EH (cell line): ENCODE measurements around the gene PCK2.

Source experiments
- DNase-seq: peaks from one replicate; pipeline ENCODE4 v3.0.0-alpha.2; 2015; ENCODE audit warnings: low read depth

PCK2 gene

DNA sequence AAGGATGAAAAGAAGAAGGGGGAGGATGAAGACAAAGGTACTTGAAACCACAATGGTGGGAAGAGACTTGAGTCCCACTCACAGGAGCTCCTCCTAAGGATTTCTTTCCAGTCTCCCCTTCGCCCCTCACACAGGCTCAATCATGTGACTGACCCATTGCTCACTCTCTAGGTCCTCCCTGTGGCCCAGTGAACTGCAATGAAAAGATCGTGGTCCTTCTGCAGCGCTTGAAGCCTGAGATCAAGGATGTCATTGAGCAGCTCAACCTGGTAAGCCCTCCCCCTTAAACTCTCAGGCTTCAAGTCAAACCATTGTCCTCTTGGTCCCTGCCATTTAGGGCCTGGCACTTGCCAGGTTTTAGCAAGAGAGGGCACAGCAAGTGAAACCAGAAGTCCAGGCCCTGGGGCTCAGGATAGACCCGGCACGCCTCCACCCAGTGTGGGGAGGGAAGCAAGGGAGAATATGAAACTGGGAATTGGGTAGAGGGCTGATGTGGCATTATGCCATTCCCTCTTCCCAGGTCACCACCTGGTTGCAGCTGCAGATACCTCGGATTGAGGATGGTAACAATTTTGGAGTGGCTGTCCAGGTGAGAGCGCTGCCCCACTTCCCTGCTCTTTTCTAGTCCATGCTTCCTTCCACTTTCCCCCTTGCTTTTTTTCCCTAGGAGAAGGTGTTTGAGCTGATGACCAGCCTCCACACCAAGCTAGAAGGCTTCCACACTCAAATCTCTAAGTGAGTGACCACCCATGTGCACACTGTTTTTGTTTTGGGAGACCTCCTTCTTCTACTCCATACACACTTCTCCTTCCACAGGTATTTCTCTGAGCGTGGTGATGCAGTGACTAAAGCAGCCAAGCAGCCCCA is 43.7 kb downstream of the PCK2 start:
- DNase-seq = no peak

DNA sequence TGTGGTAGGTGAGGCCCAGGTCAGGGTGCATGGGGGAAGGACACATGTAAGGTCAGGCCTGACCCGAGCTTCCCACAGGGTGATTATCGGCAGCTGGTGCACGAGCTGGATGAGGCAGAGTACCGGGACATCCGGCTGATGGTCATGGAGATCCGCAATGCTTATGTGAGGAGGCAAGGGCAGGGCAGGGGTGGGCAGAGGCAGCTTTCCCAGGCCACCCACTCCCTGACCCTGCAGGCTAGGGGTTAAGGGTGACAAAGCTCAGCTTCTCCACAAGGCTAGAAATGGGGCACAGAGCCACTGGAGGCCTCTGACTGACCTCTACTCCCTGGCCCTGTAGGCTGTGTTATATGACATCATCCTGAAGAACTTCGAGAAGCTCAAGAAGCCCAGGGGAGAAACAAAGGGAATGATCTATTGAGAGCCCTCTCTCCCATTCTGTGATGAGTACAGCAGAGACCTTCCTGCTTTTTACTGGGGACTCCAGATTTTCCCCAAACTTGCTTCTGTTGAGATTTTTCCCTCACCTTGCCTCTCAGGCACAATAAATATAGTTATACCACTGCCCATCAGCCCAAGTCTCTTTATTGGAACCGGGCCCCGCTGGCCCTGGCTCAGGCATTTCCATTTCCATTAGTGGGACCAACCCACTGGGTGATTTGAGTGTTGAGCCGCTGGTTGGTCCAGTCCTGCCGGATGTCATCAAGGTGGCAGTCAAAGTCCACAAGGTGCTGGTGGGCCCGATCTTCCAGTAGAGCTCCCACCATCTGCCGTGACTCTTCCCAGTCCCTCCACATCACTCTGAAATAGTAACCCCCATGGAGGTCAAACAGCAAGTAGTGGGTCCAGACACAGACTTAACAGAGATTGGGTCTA is 44.5 kb downstream of the PCK2 start:
- DNase-seq = no peak

DNA sequence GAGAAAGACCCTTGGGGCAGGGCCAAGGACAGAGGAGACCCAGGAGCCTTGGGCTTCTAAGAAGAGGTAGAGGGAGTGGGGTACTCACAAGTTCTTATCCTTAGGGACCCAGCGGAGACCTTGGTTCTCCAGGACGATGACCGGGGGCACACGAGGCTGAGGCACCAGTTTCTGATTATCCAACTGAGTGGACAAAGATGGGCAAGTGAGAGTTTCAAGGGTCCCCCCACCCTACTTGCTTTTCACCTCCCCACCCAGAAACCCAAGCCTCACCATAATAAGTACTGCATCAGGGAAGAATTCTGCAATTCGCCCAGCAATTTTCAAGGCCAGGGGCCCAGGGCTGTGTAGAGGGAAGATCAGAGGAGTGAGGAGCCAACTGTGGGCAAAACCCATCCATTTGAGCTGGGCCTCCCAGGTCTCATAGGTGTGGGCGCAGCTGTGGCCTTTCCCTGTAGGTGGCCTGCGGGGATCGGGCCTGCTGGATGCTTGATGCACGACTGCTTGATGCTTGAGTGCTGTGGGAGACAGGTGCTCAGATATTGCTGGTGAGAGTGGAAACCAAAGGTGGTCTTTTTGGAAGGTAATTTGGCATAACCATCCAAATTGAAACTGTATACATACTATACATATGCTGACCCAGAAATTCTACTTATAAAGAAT is 45.3 kb downstream of the PCK2 start:
- no peak for DNase-seq

DNA sequence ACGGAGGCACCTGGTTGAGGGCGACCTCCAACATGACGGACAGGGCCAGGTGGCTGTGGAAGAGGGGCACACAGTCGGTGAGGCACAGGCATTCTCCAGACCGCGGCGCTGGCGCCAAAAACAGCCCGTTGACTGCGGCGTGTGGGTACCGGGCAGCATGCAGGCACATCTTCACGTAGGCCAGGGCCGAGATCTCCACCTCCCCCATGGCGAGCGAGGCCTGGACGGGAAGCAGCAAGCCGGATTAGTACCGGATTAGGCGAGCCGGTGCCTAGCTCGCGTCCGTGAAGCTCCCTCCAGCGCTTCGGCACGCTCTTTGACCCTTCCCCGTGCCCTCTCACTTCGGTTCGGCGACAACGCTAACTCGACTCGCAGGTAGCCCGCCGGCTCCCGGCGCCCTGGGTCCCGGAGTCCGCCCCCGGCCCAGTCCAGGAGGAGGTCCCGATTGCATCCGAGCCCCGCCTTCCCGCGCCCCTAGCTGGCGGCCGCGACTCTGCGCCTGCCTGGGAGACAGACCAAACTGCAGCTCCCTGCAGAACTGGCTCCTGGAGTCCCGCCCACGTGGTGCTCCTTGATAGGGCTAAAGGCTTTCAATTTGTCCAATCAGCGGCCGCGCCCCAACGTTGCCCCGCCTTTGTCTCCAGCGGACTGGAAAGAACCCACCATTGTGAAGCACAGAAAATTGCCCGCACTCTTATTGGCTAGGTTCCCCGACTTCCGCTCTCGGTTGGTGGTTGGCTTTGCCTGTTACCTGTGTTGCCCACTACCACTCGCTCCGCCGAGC is 47.2 kb downstream of the PCK2 start, which contains the start of gene EMC9:
TSS of gene EMC9 (minus strand) at position 495 of the 784 bp plus-strand sequence. CDS start at position 208, 287 bp downstream.
- DNase-seq = peak; percentile 100

DNA sequence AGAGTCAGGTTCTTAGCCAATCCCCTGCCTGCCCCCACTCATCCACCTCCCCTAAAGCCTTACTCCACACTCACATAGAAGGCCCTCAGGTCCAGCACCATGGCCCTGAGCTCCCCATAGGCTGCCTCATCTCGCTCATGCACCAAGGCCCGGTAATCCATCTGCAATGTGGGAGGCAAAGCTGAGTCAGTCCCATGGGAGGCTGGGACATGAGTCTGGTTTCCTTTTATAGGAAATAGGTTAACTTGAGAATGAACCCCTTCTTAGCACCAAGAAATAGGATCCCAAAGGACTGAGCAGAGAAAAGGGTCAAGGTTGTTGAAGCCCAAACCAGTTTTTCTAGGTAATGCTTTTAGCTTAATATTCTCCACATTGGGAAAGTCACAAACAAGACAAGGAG is 49.4 kb downstream of the PCK2 start:
- DNase-seq = peak; percentile 22

DNA sequence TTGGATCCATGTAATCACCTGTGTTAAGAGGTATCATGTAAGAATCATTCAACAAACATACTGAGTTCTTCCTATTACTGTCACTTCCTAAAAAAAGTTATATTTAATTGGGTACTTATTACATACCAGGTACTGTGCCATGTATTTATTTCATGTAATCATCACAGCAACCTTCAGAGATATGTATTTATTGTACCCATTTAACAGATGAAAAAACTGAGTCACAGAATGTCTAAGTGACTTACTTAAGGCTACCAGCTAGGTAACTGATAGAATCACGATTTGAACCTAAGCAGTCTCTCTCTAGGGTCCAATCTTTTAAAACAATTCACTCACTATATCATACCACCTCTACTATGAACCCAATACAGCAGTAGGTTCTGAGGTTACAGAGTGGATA is 50.3 kb downstream of the PCK2 start:
- no peak for DNase-seq

DNA sequence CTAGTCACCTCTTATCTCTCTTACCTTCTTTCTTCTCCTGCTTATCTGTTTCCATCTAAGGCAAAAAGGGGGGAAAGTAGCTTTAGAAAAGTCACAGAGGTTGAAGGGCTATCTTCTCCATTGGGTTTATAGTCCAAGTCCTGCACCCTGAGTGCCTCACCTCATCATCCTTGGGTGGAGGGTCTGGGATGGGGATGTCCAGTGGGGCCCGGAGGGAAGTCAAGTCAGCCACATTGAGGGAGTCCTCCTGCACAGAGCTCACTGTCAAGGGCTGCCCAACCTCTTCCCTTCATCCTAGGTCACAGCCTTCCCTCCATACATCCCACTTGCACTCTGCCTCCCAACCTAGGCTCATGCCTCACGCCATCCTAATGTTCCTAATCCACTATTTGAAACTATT is 51.1 kb downstream of the PCK2 start:
- no peak for DNase-seq

DNA sequence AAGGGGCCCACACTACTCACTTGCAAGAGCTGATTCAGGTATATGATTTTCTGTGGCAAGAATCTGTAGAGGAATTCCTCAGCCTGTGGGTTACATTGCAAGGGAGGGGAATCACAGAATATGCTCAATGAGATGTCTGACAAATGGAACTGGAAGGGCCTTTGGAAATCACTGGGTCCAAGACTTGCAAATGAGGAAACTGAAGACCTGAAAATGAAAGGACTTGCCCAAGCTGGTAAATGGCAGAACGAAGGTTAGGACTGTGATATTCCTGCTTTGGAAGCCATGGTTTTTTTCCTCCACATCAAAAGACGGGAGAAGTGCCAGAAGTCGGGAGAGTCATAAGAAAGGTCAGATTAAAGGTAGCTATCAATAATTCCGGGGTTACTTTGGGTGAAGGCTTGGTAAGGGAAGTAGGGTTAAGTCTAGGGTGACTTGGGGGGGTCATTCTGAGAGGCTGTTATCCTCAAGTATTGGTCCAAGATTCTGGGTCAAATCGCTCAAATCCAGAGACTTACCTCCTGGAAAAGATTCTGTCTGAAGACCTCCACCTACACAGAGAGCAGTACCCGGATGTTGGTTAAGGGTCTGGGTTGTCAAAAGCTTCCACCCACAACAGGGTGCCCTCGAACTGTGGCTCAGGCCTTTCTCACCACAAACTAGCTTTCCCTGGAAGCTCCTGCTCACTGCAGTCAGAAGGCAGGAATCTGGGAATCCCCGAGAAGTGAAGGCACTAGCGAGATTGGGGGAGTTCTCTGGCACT is 51.8 kb downstream of the PCK2 start:
- peak; percentile 16 for DNase-seq

DNA sequence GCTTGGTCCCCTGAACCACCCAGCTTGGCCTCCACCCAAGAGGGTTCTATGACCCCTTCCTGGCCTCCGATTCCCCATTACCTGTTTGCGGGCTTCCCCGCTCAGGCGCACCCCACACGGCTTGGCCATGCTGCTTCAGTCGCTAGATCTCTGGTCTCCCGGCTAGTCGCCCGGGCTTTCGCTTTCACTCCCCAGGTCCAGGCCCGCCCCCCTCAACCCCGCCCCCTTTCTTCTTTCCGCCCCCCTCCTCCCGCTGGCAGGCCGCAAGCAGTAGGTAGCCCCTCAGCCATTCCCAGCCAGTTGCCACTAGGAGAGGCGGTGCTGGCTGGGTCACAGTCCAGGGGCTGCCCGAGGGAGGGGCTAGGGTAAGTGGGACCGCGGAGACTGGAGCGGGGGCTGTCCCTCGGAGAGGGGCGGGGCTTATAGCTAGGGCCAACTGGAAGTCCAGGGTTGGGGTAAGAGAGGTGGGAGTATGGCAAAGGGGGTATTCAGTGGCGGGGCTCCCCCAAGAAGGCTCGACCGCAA is 52.4 kb downstream of the PCK2 start, which contains the start of gene PSME2:
TSS of gene PSME2 (minus strand) at position 158 of the 525 bp plus-strand sequence. CDS start at position 129, 29 bp downstream.
- DNase-seq = peak; percentile 99

DNA sequence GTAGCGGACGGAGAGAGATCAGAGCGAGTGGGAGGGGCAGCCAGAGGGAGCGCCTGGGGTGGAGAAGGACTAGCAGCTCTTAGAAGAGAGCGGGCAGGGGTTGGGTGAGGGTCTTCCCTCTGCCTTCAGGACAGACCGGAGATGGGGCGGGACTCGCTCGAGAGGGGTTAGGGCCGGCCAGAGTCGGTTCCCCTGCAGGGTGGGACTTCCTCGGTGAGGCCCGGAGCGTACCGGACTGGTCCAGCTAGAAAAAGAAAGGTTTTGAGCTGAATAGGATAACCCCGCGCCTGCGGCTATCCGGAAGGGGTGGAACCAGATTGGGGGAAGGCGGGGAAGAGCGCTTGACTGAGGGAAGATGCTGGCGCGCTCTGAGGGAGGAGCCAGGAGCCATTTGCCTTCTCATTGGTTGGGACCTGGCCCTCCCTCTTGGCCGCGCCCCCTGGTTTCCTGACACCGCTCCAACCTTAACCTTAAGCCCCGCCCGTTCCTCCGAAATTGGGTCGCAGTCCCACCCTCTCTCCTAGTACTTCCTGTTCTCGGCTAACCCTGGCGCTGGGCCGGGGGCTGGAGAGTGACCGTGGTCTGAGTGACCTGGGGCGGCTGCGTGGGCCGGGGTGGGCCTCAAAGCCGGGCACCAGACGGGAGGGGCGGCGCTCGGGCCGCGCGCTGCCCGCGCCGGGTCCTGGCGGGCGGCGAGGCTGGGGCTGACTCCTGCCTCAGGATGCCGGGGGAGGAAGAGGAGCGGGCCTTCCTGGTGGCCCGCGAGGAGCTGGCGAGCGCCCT is 53.1 kb downstream of the PCK2 start, which contains the start of gene RNF31:
TSS of gene RNF31 (plus strand) at position 521 of the 783 bp plus-strand sequence. CDS start at position 722, 201 bp downstream.
- DNase-seq = peak; percentile 99

DNA sequence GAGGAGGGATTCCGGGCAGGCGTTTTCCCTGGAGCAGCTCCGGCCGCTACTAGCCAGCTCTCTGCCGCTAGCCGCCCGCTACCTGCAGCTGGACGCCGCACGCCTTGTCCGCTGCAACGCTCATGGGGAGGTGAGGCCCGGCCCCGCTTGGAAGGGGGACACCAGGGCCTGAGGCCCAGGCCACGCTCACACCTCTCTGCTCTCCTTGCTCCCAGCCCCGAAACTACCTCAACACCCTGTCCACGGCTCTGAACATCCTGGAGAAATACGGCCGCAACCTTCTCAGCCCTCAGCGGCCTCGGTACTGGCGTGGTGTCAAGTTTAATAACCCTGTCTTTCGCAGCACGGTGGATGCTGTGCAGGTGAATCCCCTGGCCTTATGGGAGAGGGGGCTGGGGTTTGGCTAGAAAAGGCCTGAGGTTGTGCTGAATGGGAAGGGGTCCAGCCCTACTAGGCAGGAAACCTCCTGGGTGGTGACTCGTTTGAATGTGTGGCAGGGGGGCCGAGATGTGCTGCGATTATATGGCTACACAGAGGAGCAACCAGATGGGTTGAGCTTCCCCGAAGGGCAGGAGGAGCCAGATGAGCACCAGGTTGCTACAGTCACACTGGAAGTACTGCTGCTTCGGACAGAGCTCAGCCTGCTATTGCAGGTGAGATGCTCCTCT is 53.8 kb downstream of the PCK2 start:
- DNase-seq = no peak

DNA sequence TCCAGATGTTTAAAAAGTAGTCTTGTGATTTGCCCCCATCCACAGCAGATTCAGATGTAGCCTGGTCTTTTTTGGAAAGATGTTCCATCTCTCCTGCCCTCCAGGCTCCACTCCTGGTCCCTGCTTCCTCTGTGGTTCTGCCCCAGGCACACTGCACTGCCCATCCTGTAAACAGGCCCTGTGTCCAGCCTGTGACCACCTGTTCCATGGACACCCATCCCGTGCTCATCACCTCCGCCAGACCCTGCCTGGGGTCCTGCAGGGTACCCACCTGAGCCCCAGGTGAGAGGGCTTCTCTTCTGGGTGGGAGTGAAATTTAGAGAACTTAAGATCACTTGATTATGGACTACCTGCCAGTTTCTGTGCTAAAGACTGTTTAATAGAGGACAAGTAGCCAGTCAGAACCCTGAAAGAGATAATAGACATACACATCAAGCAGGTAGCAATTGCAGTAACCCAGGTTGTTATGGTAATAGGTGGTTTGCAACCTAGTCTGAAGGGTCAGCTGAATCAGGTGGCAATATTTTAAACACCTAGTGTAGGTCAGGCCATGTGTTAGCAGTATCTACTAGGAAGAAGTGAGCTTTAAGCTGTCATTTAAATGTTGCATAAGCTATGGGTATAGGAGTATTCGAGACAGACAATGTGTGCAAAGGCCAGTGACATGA is 55.3 kb downstream of the PCK2 start:
- DNase-seq = no peak

DNA sequence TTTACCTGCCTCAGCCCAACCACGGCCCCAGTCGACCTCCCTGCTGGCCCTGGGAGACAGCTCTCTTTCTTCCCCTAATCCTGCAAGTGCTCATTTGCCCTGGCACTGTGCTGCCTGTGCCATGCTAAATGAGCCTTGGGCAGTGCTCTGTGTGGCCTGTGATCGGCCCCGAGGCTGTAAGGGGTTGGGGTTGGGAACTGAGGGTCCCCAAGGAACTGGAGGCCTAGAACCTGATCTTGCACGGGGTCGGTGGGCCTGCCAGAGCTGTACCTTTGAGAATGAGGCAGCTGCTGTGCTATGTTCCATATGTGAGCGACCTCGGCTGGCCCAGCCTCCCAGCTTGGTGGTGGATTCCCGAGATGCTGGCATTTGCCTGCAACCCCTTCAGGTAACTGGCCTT is 56.0 kb downstream of the PCK2 start:
- no peak for DNase-seq

DNA sequence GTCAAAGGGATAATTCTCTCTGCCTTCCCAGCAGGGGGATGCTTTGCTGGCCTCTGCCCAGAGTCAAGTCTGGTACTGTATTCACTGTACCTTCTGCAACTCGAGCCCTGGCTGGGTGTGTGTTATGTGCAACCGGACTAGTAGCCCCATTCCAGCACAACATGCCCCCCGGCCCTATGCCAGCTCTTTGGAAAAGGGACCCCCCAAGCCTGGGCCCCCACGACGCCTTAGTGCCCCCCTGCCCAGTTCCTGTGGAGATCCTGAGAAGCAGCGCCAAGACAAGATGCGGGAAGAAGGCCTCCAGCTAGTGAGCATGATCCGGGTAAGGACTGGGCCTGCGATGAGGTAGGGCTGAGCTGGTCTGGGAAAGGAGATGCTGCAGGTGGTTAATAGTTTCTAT is 56.5 kb downstream of the PCK2 start:
- DNase-seq = no peak

DNA sequence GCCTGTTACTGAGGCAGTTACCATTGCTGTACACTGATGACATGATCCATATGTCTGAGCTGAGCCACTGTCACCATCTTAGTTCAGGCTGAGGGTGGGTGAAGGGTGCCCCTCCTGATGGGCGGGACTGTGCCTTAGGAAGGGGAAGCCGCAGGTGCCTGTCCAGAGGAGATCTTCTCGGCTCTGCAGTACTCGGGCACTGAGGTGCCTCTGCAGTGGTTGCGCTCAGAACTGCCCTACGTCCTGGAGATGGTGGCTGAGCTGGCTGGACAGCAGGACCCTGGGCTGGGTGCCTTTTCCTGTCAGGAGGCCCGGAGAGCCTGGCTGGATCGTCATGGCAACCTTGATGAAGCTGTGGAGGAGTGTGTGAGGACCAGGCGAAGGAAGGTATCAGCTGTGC is 56.9 kb downstream of the PCK2 start:
- no peak for DNase-seq

DNA sequence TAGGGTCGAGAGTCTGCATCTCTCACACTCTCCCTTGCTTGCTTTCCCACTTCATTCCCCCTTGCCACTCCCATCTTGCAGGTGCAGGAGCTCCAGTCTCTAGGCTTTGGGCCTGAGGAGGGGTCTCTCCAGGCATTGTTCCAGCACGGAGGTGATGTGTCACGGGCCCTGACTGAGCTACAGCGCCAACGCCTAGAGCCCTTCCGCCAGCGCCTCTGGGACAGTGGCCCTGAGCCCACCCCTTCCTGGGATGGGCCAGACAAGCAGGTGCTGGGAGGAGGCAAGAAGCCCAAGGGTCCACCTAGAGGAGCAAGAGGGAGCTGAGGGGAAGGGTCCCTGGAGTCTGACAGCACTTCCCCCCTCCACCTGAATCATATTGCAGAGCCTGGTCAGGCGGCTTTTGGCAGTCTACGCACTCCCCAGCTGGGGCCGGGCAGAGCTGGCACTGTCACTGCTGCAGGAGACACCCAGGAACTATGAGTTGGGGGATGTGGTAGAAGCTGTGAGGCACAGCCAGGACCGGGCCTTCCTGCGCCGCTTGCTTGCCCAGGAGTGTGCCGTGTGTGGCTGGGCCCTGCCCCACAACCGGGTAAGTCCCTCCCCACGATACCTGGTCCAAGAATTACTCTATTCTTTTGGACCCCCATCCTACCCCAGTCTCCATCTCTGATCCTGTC is 57.4 kb downstream of the PCK2 start:
- DNase-seq = no peak
